ENCODE results near the gene DNER. TPM values are rescaled to one million over a fixed set of nuclear protein-coding genes. Genes with fewer than 3 reads are reported as not detected.

DNER gene
- total RNA-seq, 1 donor = 0.72 TPM

GRCh38 chr2:229562472-229563127, 151.8 kb downstream of the DNER start:
- DNase-seq (ENCODE audit: low read depth) = no peak
- TF ChIP-seq, protein P1, sequence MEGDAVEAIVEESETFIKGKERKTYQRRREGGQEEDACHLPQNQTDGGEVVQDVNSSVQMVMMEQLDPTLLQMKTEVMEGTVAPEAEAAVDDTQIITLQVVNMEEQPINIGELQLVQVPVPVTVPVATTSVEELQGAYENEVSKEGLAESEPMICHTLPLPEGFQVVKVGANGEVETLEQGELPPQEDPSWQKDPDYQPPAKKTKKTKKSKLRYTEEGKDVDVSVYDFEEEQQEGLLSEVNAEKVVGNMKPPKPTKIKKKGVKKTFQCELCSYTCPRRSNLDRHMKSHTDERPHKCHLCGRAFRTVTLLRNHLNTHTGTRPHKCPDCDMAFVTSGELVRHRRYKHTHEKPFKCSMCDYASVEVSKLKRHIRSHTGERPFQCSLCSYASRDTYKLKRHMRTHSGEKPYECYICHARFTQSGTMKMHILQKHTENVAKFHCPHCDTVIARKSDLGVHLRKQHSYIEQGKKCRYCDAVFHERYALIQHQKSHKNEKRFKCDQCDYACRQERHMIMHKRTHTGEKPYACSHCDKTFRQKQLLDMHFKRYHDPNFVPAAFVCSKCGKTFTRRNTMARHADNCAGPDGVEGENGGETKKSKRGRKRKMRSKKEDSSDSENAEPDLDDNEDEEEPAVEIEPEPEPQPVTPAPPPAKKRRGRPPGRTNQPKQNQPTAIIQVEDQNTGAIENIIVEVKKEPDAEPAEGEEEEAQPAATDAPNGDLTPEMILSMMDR (IDR thresholded peaks at IDR 0.05; ENCODE audit: insufficient read depth, low read length) = no peak

DNA sequence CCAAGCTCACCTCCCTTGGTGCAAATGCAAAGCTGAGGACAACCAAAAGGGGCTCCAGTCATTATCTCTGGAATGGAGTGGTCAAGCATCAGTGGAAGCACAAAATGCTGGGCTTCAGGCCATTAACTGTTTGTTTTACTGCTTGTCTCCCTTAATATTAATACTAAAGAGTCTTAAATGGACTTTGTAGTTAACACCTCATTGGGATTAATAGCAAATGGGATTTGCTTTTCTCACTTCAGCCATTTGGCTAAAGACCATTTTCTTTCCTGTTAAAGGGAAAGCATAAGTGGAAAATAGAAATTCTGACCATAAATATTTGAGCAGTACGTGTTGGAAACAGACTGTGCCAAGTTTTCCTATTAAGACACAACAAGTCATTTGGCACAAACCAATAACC, 154.4 kb downstream of the DNER start:
- DNase-seq (ENCODE audit: low read depth) = no peak
- no peak overlapping the region for H3K4me3 ChIP-seq (ENCODE audit: low read depth, low read length)
- TF ChIP-seq, protein P1 (IDR thresholded peaks at IDR 0.05; ENCODE audit: insufficient read depth, low read length) = no peak

More at GRCh38 chr2:229562472-229563127, 151.8 kb downstream of the DNER start:
- H3K4me3 ChIP-seq (ENCODE audit: low read depth, low read length) = no peak overlapping the region

DNA sequence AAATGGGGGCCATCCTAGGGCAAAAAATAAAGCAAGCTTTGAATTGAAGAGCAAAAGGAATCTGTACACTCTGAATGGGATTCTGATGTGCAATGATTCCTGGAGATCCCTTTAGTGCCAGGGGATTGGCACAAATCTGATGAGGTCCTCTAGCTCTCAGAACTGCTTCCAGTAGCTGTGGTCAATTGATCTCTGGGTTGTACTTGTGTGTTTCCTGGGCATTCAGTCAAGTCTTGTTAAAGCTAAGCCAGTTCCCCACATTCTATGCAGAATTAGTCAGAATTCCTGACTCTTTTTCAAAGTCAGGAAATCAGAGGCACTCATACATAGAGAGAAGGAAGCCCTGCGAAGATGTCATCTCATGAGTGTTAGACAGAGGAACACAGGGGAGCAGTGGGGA, 161.3 kb downstream of the DNER start:
- peak; percentile 22 for DNase-seq (ENCODE audit: low read depth)
- TF ChIP-seq, protein P1 (IDR thresholded peaks at IDR 0.05; ENCODE audit: insufficient read depth, low read length) = no peak
- no peak overlapping the region for H3K4me3 ChIP-seq (ENCODE audit: low read depth, low read length)

DNA sequence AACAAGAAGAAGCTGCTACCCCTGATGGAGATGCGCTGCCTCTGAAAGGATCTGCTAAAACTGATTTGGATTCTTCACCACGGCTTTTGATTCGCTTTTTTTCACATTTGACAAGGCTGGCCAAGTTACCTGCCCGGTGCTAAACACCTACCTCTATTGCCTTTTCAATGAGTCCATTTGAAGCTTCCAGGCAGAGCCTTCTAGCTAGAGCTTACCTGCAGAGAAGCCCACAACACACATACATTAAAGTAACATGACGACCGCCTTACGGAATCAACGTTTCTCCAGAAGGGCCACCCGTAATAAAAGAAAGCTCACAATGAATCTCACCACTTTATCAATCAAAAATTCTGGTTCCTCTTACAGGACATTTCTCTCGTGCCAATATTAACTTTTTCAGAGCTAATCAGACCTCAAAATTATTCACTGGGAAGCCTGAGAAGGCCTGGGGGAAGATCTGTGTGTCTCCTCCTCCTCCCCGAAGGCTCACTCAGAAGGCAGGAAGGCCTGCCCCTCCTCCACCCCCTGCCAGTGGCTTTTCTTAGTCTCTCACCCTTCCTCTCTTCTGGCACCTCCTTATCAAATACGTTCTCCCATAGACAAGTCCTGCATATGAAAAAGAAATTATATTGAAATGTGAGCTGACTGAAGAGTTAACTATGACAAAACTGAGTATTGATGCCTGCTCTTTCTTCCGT, 171.0 kb downstream of the DNER start:
- H3K4me3 ChIP-seq (ENCODE audit: low read depth, low read length) = no peak overlapping the region
- TF ChIP-seq, protein P1 (IDR thresholded peaks at IDR 0.05; ENCODE audit: insufficient read depth, low read length) = no peak
- no peak for DNase-seq (ENCODE audit: low read depth)

- no peak for DNase-seq (ENCODE audit: low read depth)
- H3K4me3 ChIP-seq (ENCODE audit: low read depth, low read length) = no peak overlapping the region
- TF ChIP-seq, protein P1 (IDR thresholded peaks at IDR 0.05; ENCODE audit: insufficient read depth, low read length) = no peak
Observed at GRCh38 chr2:229539628-229540027, 174.7 kb downstream of the DNER start.

DNA sequence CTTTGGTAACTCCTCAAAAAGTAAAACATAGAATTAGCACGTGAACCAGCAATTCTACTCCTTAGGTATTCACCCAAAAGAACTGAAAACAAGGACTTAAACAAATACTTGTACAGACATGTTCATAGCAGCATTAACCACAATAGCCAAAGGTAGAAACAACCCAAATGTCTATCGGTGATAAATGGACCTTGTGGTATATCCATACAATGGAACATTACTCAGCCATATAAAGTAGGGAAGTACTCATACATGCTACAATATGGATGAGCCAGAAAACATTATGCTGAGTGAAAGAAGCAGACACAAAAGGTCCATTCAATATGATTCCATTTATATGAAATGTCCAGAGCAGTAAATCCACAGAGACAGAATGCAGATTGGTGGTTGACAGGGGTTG, 182.8 kb downstream of the DNER start:
- no peak overlapping the region for H3K4me3 ChIP-seq (ENCODE audit: low read depth, low read length)
- DNase-seq (ENCODE audit: low read depth) = no peak
- TF ChIP-seq, protein P1 (IDR thresholded peaks at IDR 0.05; ENCODE audit: insufficient read depth, low read length) = no peak
